Left renal cortex interstitium (tissue), 4 donors: Measurements from ENCODE around the gene NTRK1. TPM values are rescaled to one million over a fixed set of nuclear protein-coding genes. Genes with fewer than 3 reads are reported as not detected.

Source experiments
- DNase-seq, 4 donors: peaks; one replicate each; pipeline ENCODE4 v3.0.0-alpha.2; 2013; ENCODE audit warnings: low read depth in 4 of 4, low spot score in 2 of 4, missing footprints in 1 of 4
- polyA plus RNA-seq, 4 donors: library from polyadenylated mRNA; unstranded; fragments of 120-200 nt; gene quantifications; one replicate each; pipeline ENCODE4 v1.2.1, GENCODE V29; 2013; ENCODE audit not compliant: insufficient read length in 4 of 4

The NTRK1 gene
- polyA plus RNA-seq, 4 donors = 1.0 to 2.4 (median 1.8) TPM

GRCh38 chr1:156929596-156930238 is 69.1 kb downstream of the NTRK1 start:
- DNase-seq = no peak

GRCh38 chr1:156930483-156930882 is 69.8 kb downstream of the NTRK1 start:
- no peak for DNase-seq

Other genes with a start within 250 kb of the NTRK1 start
- under 1 TPM; 0.16 to 0.62 (median 0.47) TPM for gene HAPLN2, start 241.4 kb upstream of the NTRK1 start, polyA plus RNA-seq
- gene BCAN, start 218.7 kb upstream of the NTRK1 start, polyA plus RNA-seq = 1 to 10 TPM in 1 of 4 donors, under 1 TPM in 3; 0.22 to 4.1 (median 0.42) TPM
- 100 to 1,000 TPM; 144 to 165 (median 153) TPM for gene NES, start 183.5 kb upstream of the NTRK1 start, polyA plus RNA-seq
- 100 to 1,000 TPM in 2 of 4 donors, 10 to 100 TPM in 2; 76.4 to 118 (median 97.9) TPM for gene CRABP2, start 155.3 kb upstream of the NTRK1 start, polyA plus RNA-seq
- gene METTL25B, start 132.4 kb upstream of the NTRK1 start, polyA plus RNA-seq = 10 to 100 TPM; 32.9 to 52.0 (median 39.5) TPM
- gene ISG20L2, start 132.1 kb upstream of the NTRK1 start, polyA plus RNA-seq = 10 to 100 TPM; 41.7 to 47.8 (median 44.8) TPM
- 10 to 100 TPM; 68.6 to 77.1 (median 70.2) TPM for gene MRPL24, start 119.8 kb upstream of the NTRK1 start, polyA plus RNA-seq
- gene HDGF, start 109.2 kb upstream of the NTRK1 start, polyA plus RNA-seq = 100 to 1,000 TPM; 248 to 305 (median 272) TPM
- gene PRCC, start 93.3 kb upstream of the NTRK1 start, polyA plus RNA-seq = 100 to 1,000 TPM; 101 to 123 (median 105) TPM
- gene SH2D2A, start 44.0 kb upstream of the NTRK1 start, polyA plus RNA-seq = 1 to 10 TPM in 2 of 4 donors, under 1 TPM in 2; 0.49 to 1.6 (median 1.0) TPM
- 1 to 10 TPM; 1.6 to 4.4 (median 2.0) TPM for gene INSRR, start 1.7 kb upstream of the NTRK1 start, polyA plus RNA-seq
- gene PEAR1, start 32.9 kb downstream of the NTRK1 start, polyA plus RNA-seq = 10 to 100 TPM; 18.2 to 25.5 (median 22.6) TPM
- gene LRRC71, start 59.8 kb downstream of the NTRK1 start, polyA plus RNA-seq = under 1 TPM; 0.25 to 0.99 (median 0.50) TPM
- 10 to 100 TPM; 27.7 to 43.4 (median 36.3) TPM for gene ARHGEF11, start 184.9 kb downstream of the NTRK1 start, polyA plus RNA-seq
- not detected for gene ETV3L, start 238.9 kb downstream of the NTRK1 start, polyA plus RNA-seq